MCF 10A (cell line): ENCODE measurements around the gene OSBP2. TPM values are rescaled to one million over a fixed set of nuclear protein-coding genes. Genes with fewer than 3 reads are reported as not detected.

Experiments used
- BruUV-seq: library from RNA; stranded (reverse); fragments of 400-500 nt; replicated peaks from 2 replicates; lab custom pipeline; 2021; lab: Mats Ljungman, UMichigan
- CTCF ChIA-PET: fragments of 300-600 bp; sonication (Branson Sonifier 250); formaldehyde crosslinking; extraction: SDS; loops from one replicate; lab custom pipeline; 2021; ENCODE audit warnings: antibody characterized with exemption, inconsistent platforms; lab: Yijun Ruan, JAX
- POLR2A ChIA-PET: fragments of 300-600, 350-650 bp; sonication (Branson Sonifier 250); formaldehyde crosslinking; extraction: SDS; loops from one replicate; lab custom pipeline; 2020; ENCODE audit warnings: antibody characterized with exemption, inconsistent platforms; lab: Yijun Ruan, JAX
- DNase-seq: peaks from one replicate; pipeline ENCODE4 v3.0.0-alpha.2; 2018; ENCODE audit not compliant: unreplicated experiment
- H3K27ac Mint-ChIP-seq: one replicate; pipeline ENCODE4 v1.8.0; 2022; ENCODE audit warnings: mild to moderate bottlenecking, low read depth, mixed read lengths; ENCODE audit not compliant: unreplicated experiment
- H3K27me3 Mint-ChIP-seq: one replicate; pipeline ENCODE4 v1.8.0; 2022; ENCODE audit warnings: mixed read lengths; ENCODE audit not compliant: insufficient read depth, unreplicated experiment
- H3K36me3 Mint-ChIP-seq: one replicate; pipeline ENCODE4 v1.8.0; 2022; ENCODE audit warnings: mild to moderate bottlenecking, moderate library complexity, mixed read lengths; ENCODE audit not compliant: insufficient read depth, unreplicated experiment
- H3K4me1 Mint-ChIP-seq: one replicate; pipeline ENCODE4 v1.8.0; 2022; ENCODE audit warnings: mixed read lengths; ENCODE audit not compliant: insufficient read depth, unreplicated experiment
- H3K4me3 Mint-ChIP-seq: one replicate; pipeline ENCODE4 v1.8.0; 2022; ENCODE audit warnings: mild to moderate bottlenecking, moderate library complexity, mixed read lengths; ENCODE audit not compliant: unreplicated experiment
- H3K9me3 Mint-ChIP-seq: one replicate; pipeline ENCODE4 v1.8.0; 2022; ENCODE audit warnings: mixed read lengths; ENCODE audit not compliant: unreplicated experiment
- CTCF ChIP-seq: fragments of 200-600 bp; IDR thresholded peaks from one replicate; pipeline ENCODE4 v1.8.0; 2022; ENCODE audit warnings: antibody characterized with exemption, mild to moderate bottlenecking; ENCODE audit not compliant: unreplicated experiment
- intact Hi-C: fragments of 100-400 bp; cut with micrococcal nuclease; formaldehyde crosslinking; loops from 2 replicates; pipeline ENCODE4 v1.14.1; 2022
- total RNA-seq: library from RNA; stranded (reverse); gene quantifications from 2 replicates; pipeline ENCODE4 v1.2.3, GENCODE V29; 2022

The OSBP2 gene
- total RNA-seq, 1 experiment from 2014 or later = 276 TPM

GRCh38 chr22:30940685-30941362 is 246.2 kb downstream of the OSBP2 start:
- H3K27ac Mint-ChIP-seq = no peak overlapping the region
- H3K36me3 Mint-ChIP-seq = peaks cover 84% of the 10 kb centered on the region
- H3K4me3 Mint-ChIP-seq = no peak overlapping the region
- H3K9me3 Mint-ChIP-seq = no peaks in the 10 kb centered on the region
- no peak for TF ChIP-seq CTCF
- no peak for DNase-seq
- H3K4me1 Mint-ChIP-seq = no peaks in the 10 kb centered on the region
- intact Hi-C loops = no loop called here
- H3K27me3 Mint-ChIP-seq = no peaks in the 10 kb centered on the region
- ChIA-PET POLR2A (interaction anchor here (0.6 to 1.5 kb wide), 2 partner anchors 11 to 115 kb away, joined by 3 to 4 read pairs; no protein-coding TSS in a partner anchor), CTCF (interaction anchor here (0.6 to 1.1 kb wide), 6 partner anchors 9 to 402 kb away, joined by 3 to 4 read pairs (median 3); no protein-coding TSS in a partner anchor)
- BruUV-seq = no TSS peak

- H3K36me3 Mint-ChIP-seq = peaks cover 84% of the 10 kb centered on the region
- CTCF ChIA-PET = interaction anchor here (0.6 to 1.1 kb wide), 2 partner anchors 9 to 62 kb away, joined by 3 to 4 read pairs; no protein-coding TSS in a partner anchor
- H3K27ac Mint-ChIP-seq = no peak overlapping the region
Observed at GRCh38 chr22:30941363-30941740, 246.7 kb downstream of the OSBP2 start.

GRCh38 chr22:30943368-30943767 is 248.7 kb downstream of the OSBP2 start:
- TF ChIP-seq CTCF = no peak
- Mint-ChIP-seq H3K36me3 (peaks cover 74% of the 10 kb centered on the region), H3K27ac (no peak overlapping the region), H3K27me3 (no peaks in the 10 kb centered on the region), H3K4me1 (no peaks in the 10 kb centered on the region), H3K4me3 (no peak overlapping the region), H3K9me3 (no peaks in the 10 kb centered on the region)
- no peak for DNase-seq
- intact Hi-C loops = no loop called here
- CTCF ChIA-PET = interaction anchor here (0.7 kb wide), 1 partner anchor 189 kb away, joined by 3 read pairs; no protein-coding TSS in a partner anchor
- no TSS peak for BruUV-seq
- POLR2A ChIA-PET = no interaction called here

More at GRCh38 chr22:30941363-30941740, 246.7 kb downstream of the OSBP2 start:
- no TSS peak for BruUV-seq
- Mint-ChIP-seq H3K9me3 (no peaks in the 10 kb centered on the region), H3K4me1 (no peaks in the 10 kb centered on the region), H3K4me3 (no peak overlapping the region), H3K27me3 (no peaks in the 10 kb centered on the region)
- DNase-seq = no peak
- intact Hi-C loops = no loop called here
- no peak for TF ChIP-seq CTCF
- POLR2A ChIA-PET = interaction anchor here (0.6 to 1.5 kb wide), 3 partner anchors 11 to 235 kb away, joined by 3 to 4 read pairs (median 3); no protein-coding TSS in a partner anchor

GRCh38 chr22:30944986-30945385 is 250.3 kb downstream of the OSBP2 start:
- Mint-ChIP-seq H3K9me3 (no peaks in the 10 kb centered on the region), H3K36me3 (peaks cover 62% of the 10 kb centered on the region), H3K27me3 (no peaks in the 10 kb centered on the region), H3K4me1 (no peaks in the 10 kb centered on the region), H3K4me3 (no peak overlapping the region), H3K27ac (no peak overlapping the region)
- BruUV-seq = no TSS peak
- CTCF ChIA-PET = interaction anchor here (1.0 to 2.3 kb wide), 5 partner anchors 11 to 286 kb away, joined by 3 to 8 read pairs (median 6); partner anchors contain the start of gene SELENOM
- no peak for TF ChIP-seq CTCF
- intact Hi-C loops = no loop called here
- POLR2A ChIA-PET = interaction anchor here (1.1 to 1.6 kb wide), 3 partner anchors 13 to 137 kb away, joined by 3 to 4 read pairs (median 3); no protein-coding TSS in a partner anchor
- DNase-seq = no peak
